MM.1S (cell line): Measurements from ENCODE around the gene ZNF267.
"Not testable (repeated sequence)": the region's sequence is repeated elsewhere in the genome, so short reads cannot be mapped to it uniquely, and the experiment has no call there.

Experiments
- DNase-seq: peaks from one replicate; pipeline ENCODE4 v3.0.0-alpha.2; 2015
- H2AFZ ChIP-seq: fragments of 300-600 bp; sonication (generic); 2 replicates; pipeline ENCODE4 v1.6.0; 2016; ENCODE audit warnings: antibody characterized with exemption, low read length
- H3F3A ChIP-seq: fragments of 300-600 bp; sonication (generic); 2 replicates; pipeline ENCODE4 v1.6.1; 2016; ENCODE audit warnings: mild to moderate bottlenecking, antibody characterized with exemption, low read length, moderate library complexity, mixed read lengths; ENCODE audit not compliant: insufficient read depth
- H3K27ac ChIP-seq: fragments of 300-600 bp; sonication (generic); 2 replicates; pipeline ENCODE4 v1.5.1; 2016; ENCODE audit warnings: mild to moderate bottlenecking, low read length
- H3K27me3 ChIP-seq: fragments of 300-600 bp; sonication (generic); replicated peaks from 2 replicates; pipeline ENCODE4 v1.6.0; 2016; ENCODE audit warnings: low read length; ENCODE audit not compliant: insufficient read depth
- H3K36me3 ChIP-seq: fragments of 300-600 bp; sonication (generic); replicated peaks from 2 replicates; pipeline ENCODE4 v1.6.1; 2016; ENCODE audit warnings: mild to moderate bottlenecking, low read length, mixed read lengths; ENCODE audit not compliant: insufficient read depth
- H3K4me1 ChIP-seq: fragments of 300-600 bp; sonication (generic); 2 replicates; pipeline ENCODE4 v1.6.1; 2016; ENCODE audit warnings: low read length, mixed read lengths
- H3K4me2 ChIP-seq: fragments of 300-600 bp; sonication (generic); 2 replicates; pipeline ENCODE4 v1.6.0; 2016; ENCODE audit warnings: low read depth, low read length
- H3K4me3 ChIP-seq: fragments of 300-600 bp; sonication (generic); 2 replicates; pipeline ENCODE4 v1.5.1; 2016; ENCODE audit warnings: low read length, mixed read lengths
- H3K79me2 ChIP-seq: fragments of 300-600 bp; sonication (generic); 2 replicates; pipeline ENCODE4 v1.6.1; 2016; ENCODE audit warnings: mixed run types, low read length, mixed read lengths
- H3K9ac ChIP-seq: fragments of 300-600 bp; sonication (generic); 2 replicates; pipeline ENCODE4 v1.6.1; 2016; ENCODE audit warnings: low read length, mixed read lengths
- H3K9me2 ChIP-seq: fragments of 300-600 bp; sonication (generic); replicated peaks from 2 replicates; pipeline ENCODE4 v1.6.1; 2016; ENCODE audit warnings: mild to moderate bottlenecking, low read length, mixed read lengths; ENCODE audit not compliant: insufficient read depth
- H3K9me3 ChIP-seq: fragments of 300-600 bp; sonication (generic); replicated peaks from 2 replicates; pipeline ENCODE4 v1.6.1; 2016; ENCODE audit warnings: mild to moderate bottlenecking, low read length, mixed read lengths; ENCODE audit not compliant: insufficient read depth
- H4K20me1 ChIP-seq: fragments of 300-600 bp; sonication (generic); 2 replicates; pipeline ENCODE4 v1.6.1; 2016; ENCODE audit warnings: mild to moderate bottlenecking, low read length, moderate library complexity, mixed read lengths; ENCODE audit not compliant: insufficient read depth
- CTCF ChIP-seq: fragments of 300-600 bp; sonication (generic); IDR thresholded peaks from 2 replicates; pipeline ENCODE4 v1.5.1; 2016; ENCODE audit warnings: antibody characterized with exemption, low read length, mixed read lengths
- EZH2 ChIP-seq: fragments of 300-600 bp; sonication (generic); optimal IDR thresholded peaks from 2 replicates; pipeline ENCODE3; 2017; ENCODE audit warnings: low read depth, mild to moderate bottlenecking, antibody characterized with exemption, low read length, mixed read lengths
- EZH2phosphoT487 ChIP-seq: fragments of 300-600 bp; sonication (generic); IDR thresholded peaks from 2 replicates; pipeline ENCODE4 v1.6.1; 2018; ENCODE audit warnings: antibody characterized with exemption, low read length

The ZNF267 gene

GRCh38 chr16:31873556-31874365, at the start of gene ZNF267:
TSS of gene ZNF267 (plus strand) at chr16:31873807. CDS start at chr16:31873967, 160 bp downstream.
- Histone ChIP-seq H3K9ac (peak within 1 kb of the TSS; percentile 97), H3K79me2 (peaks cover 52% of the 10 kb centered on the region), H3K9me3 (no peaks in the 10 kb centered on the region), H3F3A (peaks cover 53% of the 10 kb centered on the region), H3K27ac (peak within 1 kb of the TSS; percentile 96), H2AFZ (peak within 1 kb of the TSS; percentile 50), H3K9me2 (no peaks in the 10 kb centered on the region), H4K20me1 (peaks cover 18% of the 10 kb centered on the region; the same call in 1 of the 2 replicates), H3K4me3 (peak within 1 kb of the TSS; percentile 97), H3K36me3 (0 out of 2 replicates have a peak, but pooled peaks cover 3% of the 10 kb centered on the region), H3K4me2 (peak within 1 kb of the TSS; percentile 98), H3K27me3 (no peaks in the 10 kb centered on the region), H3K4me1 (peaks cover 51% of the 10 kb centered on the region)
- peak; percentile 95 for DNase-seq
- TF ChIP-seq EZH2phosphoT487: no peak
- TF ChIP-seq CTCF: no peak
- no peak for TF ChIP-seq EZH2

- TF ChIP-seq CTCF (no peak), EZH2phosphoT487 (no peak), EZH2 (no peak)
- Histone ChIP-seq H3K36me3 (no peaks in the 10 kb centered on the region), H3K9me3 (no peaks in the 10 kb centered on the region), H3K4me1 (no peaks in the 10 kb centered on the region), H3K79me2 (no peaks in the 10 kb centered on the region), H2AFZ (no peak overlapping the region), H3K9ac (no peak overlapping the region), H3K4me2 (no peak overlapping the region), H3F3A (no peaks in the 10 kb centered on the region), H4K20me1 (no peaks in the 10 kb centered on the region), H3K27ac (no peak overlapping the region), H3K4me3 (no peak overlapping the region), H3K9me2 (no peaks in the 10 kb centered on the region), H3K27me3 (no peaks in the 10 kb centered on the region)
- DNase-seq: no peak
These were observed 40.6 kb upstream of the ZNF267 start for GRCh38 chr16:31833047-31833446.

DNA sequence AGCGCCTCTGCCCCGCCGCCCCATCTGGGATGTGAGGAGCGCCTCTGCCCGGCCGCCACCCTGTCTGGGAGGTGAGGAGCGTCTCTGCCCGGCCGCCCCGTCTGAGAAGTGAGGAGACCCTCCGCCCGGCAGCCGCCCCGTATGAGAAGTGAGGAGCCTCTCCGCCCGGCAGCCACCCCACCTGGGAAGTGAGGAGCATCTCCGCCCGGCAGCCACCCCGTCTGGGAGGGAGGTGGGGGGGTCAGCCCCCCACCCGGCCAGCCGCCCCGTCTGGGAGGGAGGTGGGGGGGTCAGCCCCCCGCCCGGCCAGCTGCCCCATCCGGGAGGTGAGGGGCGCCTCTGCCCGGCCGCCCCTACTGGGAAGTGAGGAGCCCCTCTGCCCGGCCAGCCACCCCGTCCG, 37.2 kb upstream of the ZNF267 start:
- not testable (repeated sequence) for H3K9me2 ChIP-seq, H3K4me1 ChIP-seq, H2AFZ ChIP-seq, H3K4me2 ChIP-seq, DNase-seq, H4K20me1 ChIP-seq, H3K79me2 ChIP-seq, H3K9ac ChIP-seq, H3K9me3 ChIP-seq, H3F3A ChIP-seq, H3K27me3 ChIP-seq, H3K36me3 ChIP-seq, H3K4me3 ChIP-seq, H3K27ac ChIP-seq

DNA sequence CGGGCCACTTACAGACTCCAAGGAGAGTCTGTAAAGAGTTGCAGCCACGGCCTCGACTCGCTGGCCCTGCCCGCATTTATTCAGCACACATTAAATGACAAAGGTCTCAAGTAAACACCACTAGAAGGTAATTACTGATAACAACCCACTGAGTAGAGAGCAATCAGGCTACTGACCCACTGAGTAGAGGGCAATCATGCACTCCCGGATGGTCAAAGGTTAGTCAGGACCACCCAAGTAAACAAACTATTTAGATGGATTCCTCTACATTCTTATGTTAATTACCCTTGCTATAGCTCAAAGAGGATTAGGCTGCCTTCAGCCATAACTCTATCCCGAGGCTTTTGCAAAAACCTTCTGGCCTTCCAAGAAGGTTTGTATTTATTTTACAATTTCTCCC, 30.7 kb upstream of the ZNF267 start:
- Histone ChIP-seq H2AFZ (no peak overlapping the region), H3F3A (no peaks in the 10 kb centered on the region), H3K4me3 (no peak overlapping the region), H3K36me3 (no peaks in the 10 kb centered on the region), H3K79me2 (no peaks in the 10 kb centered on the region), H3K9ac (no peak overlapping the region), H4K20me1 (no peaks in the 10 kb centered on the region), H3K9me2 (no peaks in the 10 kb centered on the region), H3K9me3 (no peaks in the 10 kb centered on the region), H3K27me3 (no peaks in the 10 kb centered on the region), H3K27ac (no peak overlapping the region), H3K4me1 (no peaks in the 10 kb centered on the region), H3K4me2 (no peak overlapping the region)
- DNase-seq: no peak
- TF ChIP-seq CTCF (no peak), EZH2 (no peak), EZH2phosphoT487 (no peak)

DNA sequence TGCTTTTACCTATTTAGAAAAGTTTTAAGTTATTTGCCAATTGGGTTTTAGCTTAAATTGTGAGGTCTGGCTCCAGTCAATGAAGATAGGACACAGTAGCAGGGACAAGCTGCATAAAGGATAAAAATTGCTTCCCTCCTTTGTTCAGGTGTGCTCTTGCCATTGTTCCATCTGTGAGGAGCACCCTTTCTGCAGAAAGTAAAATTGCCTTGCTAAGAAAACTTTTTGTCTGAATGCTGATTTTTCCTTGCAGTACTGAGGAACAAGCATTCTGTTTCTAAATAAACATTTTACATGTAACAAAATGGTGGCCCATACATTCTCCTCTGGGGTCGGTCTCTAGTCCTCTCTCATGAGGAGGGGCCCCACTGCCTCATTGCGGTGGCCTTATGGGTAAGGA, 25.0 kb upstream of the ZNF267 start:
- not testable (repeated sequence) for H3K36me3 ChIP-seq, H3F3A ChIP-seq, H3K4me3 ChIP-seq, H3K27ac ChIP-seq, H3K9me3 ChIP-seq, H3K79me2 ChIP-seq, DNase-seq, H2AFZ ChIP-seq, H3K4me2 ChIP-seq, H3K9me2 ChIP-seq, H3K9ac ChIP-seq, H4K20me1 ChIP-seq, H3K27me3 ChIP-seq, H3K4me1 ChIP-seq
